GM12878 (cell line): Measurements from ENCODE around the gene SCP2D1. TPM values are rescaled to one million over a fixed set of nuclear protein-coding genes. Genes with fewer than 3 reads are reported as not detected.

ENCODE experiments used
- IRF5 ChIP-seq: fragments of 450-650 bp; IDR thresholded peaks from 2 replicates; pipeline ENCODE4 v1.6.1; 2017; ENCODE audit warnings: borderline replicate concordance
- POLR2A ChIP-seq: IDR thresholded peaks from 2 replicates; pipeline ENCODE4 v1.6.1; 2011; ENCODE audit warnings: low read depth, mild to moderate bottlenecking, low read length
- SRF ChIP-seq, 2 experiments: IDR thresholded peaks; 2 replicates each; pipeline ENCODE4 v1.6.1; 2011; ENCODE audit warnings: low read depth in 2 of 2, low read length in 2 of 2, mild to moderate bottlenecking in 1 of 2, moderate library complexity in 1 of 2
- ZBTB11 ChIP-seq: fragments of 450-650 bp; formaldehyde crosslinking; IDR thresholded peaks from 2 replicates; pipeline ENCODE4 v1.5.0; 2022; ENCODE audit warnings: mild to moderate bottlenecking, missing genetic modification characterization
- ZNF687 ChIP-seq: fragments of 450-650 bp; IDR thresholded peaks from 2 replicates; pipeline ENCODE4 v1.6.1; 2017; ENCODE audit warnings: mild to moderate bottlenecking, moderate library complexity
- polyA plus RNA-seq, 11 experiments: library from polyadenylated mRNA; depleted of rRNA in 4 of 11; unstranded in 6 of 11; stranded (reverse) in 5 of 11; fragments of >200 nt; fragmentation: Nextera tagmentation in 4 of 11; fragmentation: Illumina TruSeq in 1 of 11; extraction: Ambion mirVana in 4 of 11; extraction: Trizol in 1 of 11; gene quantifications; 1 replicate in 1 of 11; 2 replicates in 10 of 11; pipeline versions ENCODE4 v1.2.1 to v1.2.3, GENCODE V29; 2011 to 2016; ENCODE audit warnings: inconsistent platforms in 2 of 11, missing spikeins in 2 of 11, low read depth in 1 of 11
- total RNA-seq, 4 experiments: library from RNA; depleted of rRNA in 3 of 4; stranded (reverse); fragments of >200 nt in 3 of 4; fragmentation: Illumina TruSeq in 1 of 4; extraction: Trizol in 1 of 4; gene quantifications; 2 replicates each; pipeline versions ENCODE4 v1.2.1 to v1.2.3, GENCODE V29; 2013 to 2021

The SCP2D1 gene
- total and polyA plus RNA-seq, 10 of the 15 experiments (the other 5 are each of a cell fraction or from before 2014, with no cell fraction given) = not detected

- TF ChIP-seq ZBTB11 (no peak), SRF (IDR thresholded peaks at IDR 0.05; ENCODE audit: low read depth in 2 of 2, low read length in 2 of 2) (no peak), IRF5 (no peak), POLR2A (no peak), ZNF687 (no peak)
Measured at GRCh38 chr20:18780385-18781130, 33.0 kb upstream of the SCP2D1 start (continued).
